Tibial artery (tissue), 4 donors: ENCODE data around the gene ZDHHC9.

ENCODE experiments used
- DNase-seq, 2 donors: peaks; one replicate each; pipeline ENCODE4 v3.0.0-alpha.2; 2019
- H3K27ac ChIP-seq, 2 donors: fragments of 200-600 bp; sonication (generic) in 1 of 2; 1 replicate in 1 of 2; 2 replicates in 1 of 2; pipeline ENCODE4 v1.5.1; 2018 to 2019; ENCODE audit warnings: mild to moderate bottlenecking in 1 of 2
- H3K27me3 ChIP-seq, 2 donors: fragments of 200-600 bp; sonication (generic) in 1 of 2; one replicate each; pipeline versions ENCODE4 v1.5.1 to v1.6.0; 2016 to 2019
- H3K36me3 ChIP-seq, 3 donors: fragments of 200-600 bp; sonication (generic) in 2 of 3; one replicate each; pipeline ENCODE4 v1.5.1; 2016 to 2019; ENCODE audit warnings: mild to moderate bottlenecking in 2 of 3
- H3K4me1 ChIP-seq, 4 donors: fragments of 200-600 bp; sonication (generic) in 2 of 4; 1 replicate in 3 of 4; 2 replicates in 1 of 4; pipeline ENCODE4 v1.5.1; 2016 to 2019
- H3K4me3 ChIP-seq, 2 donors: fragments of 200-600 bp; sonication (generic) in 1 of 2; 1 replicate in 1 of 2; 2 replicates in 1 of 2; pipeline ENCODE4 v1.5.1; 2018 to 2019; ENCODE audit warnings: mild to moderate bottlenecking in 2 of 2
- H3K9me3 ChIP-seq, 3 donors: fragments of 200-600 bp; sonication (generic) in 1 of 3; one replicate each; pipeline ENCODE4 v1.5.1; 2016 to 2019
- intact Hi-C: fragments of 100-400 bp; cut with DNase I; formaldehyde crosslinking; loops from one replicate; pipeline ENCODE4 v1.15.0; 2023; ENCODE audit warnings: low total_unique reads
- TF ChIP-seq, protein P1 (sequence below), 2 experiments: fragments of 200-600 bp in 1 of 2; fragments of 450-650 bp in 1 of 2; IDR thresholded peaks; one replicate each; pipeline ENCODE4 v1.5.1; 2017 to 2019; ENCODE audit warnings: antibody characterized with exemption in 2 of 2, mild to moderate bottlenecking in 1 of 2, moderate library complexity in 1 of 2

Gene ZDHHC9

DNA sequence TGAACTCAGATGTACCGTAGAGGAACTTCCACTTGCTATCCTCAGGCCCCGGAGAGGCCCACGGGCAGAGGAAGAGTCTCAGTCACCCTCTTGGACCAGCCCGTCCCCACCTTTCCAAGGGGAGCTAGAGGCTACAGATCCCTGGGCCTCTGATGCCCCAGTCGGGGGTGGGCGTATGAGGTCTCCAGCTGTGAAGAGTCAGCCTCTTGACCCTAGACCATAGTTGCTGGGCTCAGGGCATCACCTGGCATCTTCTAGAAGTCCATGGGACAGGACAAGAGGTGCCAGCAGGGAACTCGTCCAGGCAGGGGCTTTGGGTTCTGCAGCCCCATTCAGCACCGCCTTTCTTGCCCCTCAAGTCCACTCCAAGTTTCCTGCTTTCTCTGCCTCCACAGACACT, 52.4 kb downstream of the ZDHHC9 start:
- H3K9me3 ChIP-seq, result no peaks in the 10 kb centered on the region
- H3K36me3 ChIP-seq, result no peaks in the 10 kb centered on the region
- H3K4me3 ChIP-seq, result no peak overlapping the region
- no peak for DNase-seq
- no peaks in the 10 kb centered on the region for H3K27me3 ChIP-seq
- TF ChIP-seq, protein P1, sequence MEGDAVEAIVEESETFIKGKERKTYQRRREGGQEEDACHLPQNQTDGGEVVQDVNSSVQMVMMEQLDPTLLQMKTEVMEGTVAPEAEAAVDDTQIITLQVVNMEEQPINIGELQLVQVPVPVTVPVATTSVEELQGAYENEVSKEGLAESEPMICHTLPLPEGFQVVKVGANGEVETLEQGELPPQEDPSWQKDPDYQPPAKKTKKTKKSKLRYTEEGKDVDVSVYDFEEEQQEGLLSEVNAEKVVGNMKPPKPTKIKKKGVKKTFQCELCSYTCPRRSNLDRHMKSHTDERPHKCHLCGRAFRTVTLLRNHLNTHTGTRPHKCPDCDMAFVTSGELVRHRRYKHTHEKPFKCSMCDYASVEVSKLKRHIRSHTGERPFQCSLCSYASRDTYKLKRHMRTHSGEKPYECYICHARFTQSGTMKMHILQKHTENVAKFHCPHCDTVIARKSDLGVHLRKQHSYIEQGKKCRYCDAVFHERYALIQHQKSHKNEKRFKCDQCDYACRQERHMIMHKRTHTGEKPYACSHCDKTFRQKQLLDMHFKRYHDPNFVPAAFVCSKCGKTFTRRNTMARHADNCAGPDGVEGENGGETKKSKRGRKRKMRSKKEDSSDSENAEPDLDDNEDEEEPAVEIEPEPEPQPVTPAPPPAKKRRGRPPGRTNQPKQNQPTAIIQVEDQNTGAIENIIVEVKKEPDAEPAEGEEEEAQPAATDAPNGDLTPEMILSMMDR (IDR thresholded peaks at IDR 0.05), result no peak
- intact Hi-C loops, result no loop called here
- H3K27ac ChIP-seq, result no peak overlapping the region
- no peaks in the 10 kb centered on the region for H3K4me1 ChIP-seq

DNA sequence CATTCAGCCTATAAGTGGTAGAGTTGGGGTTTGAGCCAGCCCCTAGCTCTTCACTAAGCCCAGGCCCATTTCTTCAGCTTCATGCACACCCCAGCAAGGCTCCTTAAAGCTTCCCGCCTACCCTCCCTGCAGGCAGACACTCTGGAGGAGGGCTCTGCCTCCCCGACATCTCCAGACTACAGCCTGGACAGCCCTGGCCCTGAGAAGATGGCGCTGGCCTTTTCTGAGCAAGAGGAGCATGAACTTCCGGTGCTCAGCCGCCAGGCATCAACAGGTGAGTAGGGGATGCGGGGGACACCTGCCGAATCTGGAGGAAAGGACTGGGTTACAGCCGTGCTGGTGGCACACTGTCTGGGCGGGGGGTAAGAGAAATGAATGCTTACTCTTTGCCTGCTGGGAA, 52.9 kb downstream of the ZDHHC9 start:
- no peaks in the 10 kb centered on the region for H3K4me1 ChIP-seq
- intact Hi-C loops, result no loop called here
- TF ChIP-seq, protein P1 (IDR thresholded peaks at IDR 0.05), result no peak
- H3K36me3 ChIP-seq, result no peaks in the 10 kb centered on the region
- H3K27me3 ChIP-seq, result no peaks in the 10 kb centered on the region
- H3K9me3 ChIP-seq, result no peaks in the 10 kb centered on the region
- H3K4me3 ChIP-seq, result no peak overlapping the region
- no peak for DNase-seq
- no peak overlapping the region for H3K27ac ChIP-seq

DNA sequence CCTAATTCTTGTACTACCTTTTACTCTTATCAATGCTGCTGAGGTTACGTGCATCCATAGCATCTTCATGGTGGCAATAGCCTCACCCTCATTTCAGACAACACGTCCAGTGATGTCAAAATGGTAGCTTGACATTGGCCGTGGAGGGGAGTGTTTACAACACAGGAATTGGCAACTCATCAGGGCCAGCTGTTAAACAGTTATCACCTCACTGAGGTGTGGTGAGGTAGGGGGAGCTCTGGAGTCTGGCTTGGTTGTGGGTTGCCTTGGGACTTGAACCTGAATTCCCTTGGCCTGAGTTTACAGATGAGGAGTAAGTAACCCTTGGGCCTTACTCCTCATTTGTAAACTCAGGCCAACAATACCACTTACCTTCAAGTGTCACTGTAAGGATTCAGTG, 53.5 kb downstream of the ZDHHC9 start:
- Histone ChIP-seq H3K27ac (no peak overlapping the region), H3K4me1 (no peaks in the 10 kb centered on the region), H3K27me3 (no peaks in the 10 kb centered on the region), H3K4me3 (no peak overlapping the region), H3K9me3 (no peaks in the 10 kb centered on the region), H3K36me3 (no peaks in the 10 kb centered on the region)
- intact Hi-C loops, result no loop called here
- no peak for DNase-seq
- TF ChIP-seq, protein P1 (IDR thresholded peaks at IDR 0.05), result no peak

DNA sequence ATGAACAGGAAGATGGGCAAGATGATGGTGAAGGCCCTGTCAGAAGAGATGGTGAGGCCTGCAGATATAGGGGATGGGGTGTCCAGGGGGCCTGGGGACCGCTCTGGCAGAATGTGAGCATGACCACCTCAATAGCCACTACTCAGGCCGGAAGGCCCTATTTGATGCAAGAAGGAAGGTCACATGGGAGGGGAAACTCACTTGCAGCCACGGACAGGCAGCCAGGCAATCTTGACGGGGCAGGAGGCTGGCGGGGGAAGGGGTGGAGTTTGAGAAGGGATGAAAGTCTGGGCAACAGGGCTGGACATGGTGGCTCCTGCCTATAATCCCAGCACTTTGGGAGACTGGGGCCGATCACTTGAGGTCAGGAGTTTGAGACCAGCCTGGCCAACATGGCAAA, 55.2 kb downstream of the ZDHHC9 start:
- H3K36me3 ChIP-seq, result no peaks in the 10 kb centered on the region
- no peak for DNase-seq
- no peaks in the 10 kb centered on the region for H3K27me3 ChIP-seq
- H3K4me1 ChIP-seq, result no peaks in the 10 kb centered on the region
- no peaks in the 10 kb centered on the region for H3K9me3 ChIP-seq
- H3K4me3 ChIP-seq, result no peak overlapping the region
- H3K27ac ChIP-seq, result no peak overlapping the region
- TF ChIP-seq, protein P1 (IDR thresholded peaks at IDR 0.05), result no peak
- intact Hi-C loops, result no loop called here

- H3K36me3 ChIP-seq, result no peaks in the 10 kb centered on the region
- intact Hi-C loops, result no loop called here
- no peaks in the 10 kb centered on the region for H3K9me3 ChIP-seq
- no peaks in the 10 kb centered on the region for H3K27me3 ChIP-seq
- TF ChIP-seq, protein P1 (IDR thresholded peaks at IDR 0.05), result no peak
- DNase-seq, result no peak
- H3K4me3 ChIP-seq, result no peak overlapping the region
- no peaks in the 10 kb centered on the region for H3K4me1 ChIP-seq
- no peak overlapping the region for H3K27ac ChIP-seq
Measured at GRCh38 chrX:129787336-129788055, 56.2 kb downstream of the ZDHHC9 start.
